Transverse colon (tissue), 4 donors: ENCODE results near the gene TOR1B. TPM values are rescaled to one million over a fixed set of nuclear protein-coding genes. Genes with fewer than 3 reads are reported as not detected.

Experiments used
- DNase-seq: peaks from one replicate; pipeline ENCODE4 v3.0.0-alpha.2; 2019
- H3K27ac ChIP-seq, 4 donors: fragments of 200-600 bp; sonication (generic); 2 replicates each; pipeline ENCODE4 v1.5.1; 2016 to 2018; ENCODE audit warnings: inconsistent platforms in 4 of 4
- H3K27me3 ChIP-seq: fragments of 200-600 bp; sonication (generic); 2 replicates; pipeline ENCODE4 v1.5.1; 2017; ENCODE audit warnings: inconsistent platforms
- H3K36me3 ChIP-seq, 4 donors: fragments of 200-600 bp; sonication (generic); 2 replicates each; pipeline ENCODE4 v1.5.1; 2017 to 2019; ENCODE audit warnings: inconsistent platforms in 4 of 4
- H3K4me1 ChIP-seq, 4 donors: fragments of 200-600 bp; sonication (generic); 2 replicates each; pipeline ENCODE4 v1.5.1; 2017 to 2020; ENCODE audit warnings: inconsistent platforms in 4 of 4
- H3K4me3 ChIP-seq, 4 donors: fragments of 200-600 bp; sonication (generic); 1 replicate in 1 of 4; 2 replicates in 3 of 4; pipeline versions ENCODE4 v1.5.1 to v1.6.1; 2017 to 2019; ENCODE audit warnings: inconsistent platforms in 4 of 4
- H3K9me3 ChIP-seq, 2 donors: fragments of 200-600 bp; sonication (generic); 2 replicates each; pipeline ENCODE4 v1.5.1; 2017 to 2019; ENCODE audit warnings: inconsistent platforms in 2 of 2
- CTCF ChIP-seq, 5 experiments: fragments of 200-600 bp in 3 of 5; fragments of 450-650 bp in 2 of 5; sonication (generic) in 3 of 5; IDR thresholded peaks; 1 replicate in 2 of 5; 2 replicates in 3 of 5; pipeline ENCODE4 v1.5.1; 2016 to 2017; ENCODE audit warnings: antibody characterized with exemption in 5 of 5, inconsistent platforms in 3 of 5, mild to moderate bottlenecking in 2 of 5, moderate library complexity in 1 of 5
- EP300 ChIP-seq: sonication (generic); formaldehyde crosslinking; IDR thresholded peaks from one replicate; pipeline ENCODE4 v1.6.1; 2017; ENCODE audit warnings: antibody characterized with exemption, low read depth
- POLR2A ChIP-seq: fragments of 450-650 bp; IDR thresholded peaks from one replicate; pipeline ENCODE4 v1.6.1; 2016; ENCODE audit warnings: antibody characterized with exemption, mild to moderate bottlenecking, moderate library complexity
- POLR2AphosphoS5 ChIP-seq, 3 donors: sonication (generic); formaldehyde crosslinking; IDR thresholded peaks; one replicate each; pipeline ENCODE4 v1.6.1; 2016; ENCODE audit warnings: antibody characterized with exemption in 3 of 3
- WGBS, 2 donors: methylation state at CpG; one replicate each; pipeline ENCODE4 v1.1.5; 2018; ENCODE audit warnings: low coverage in 1 of 2; 5-methylcytosine and 5-hydroxymethylcytosine counted together
- in situ Hi-C, 4 donors: fragments of 200-750 bp; cut with MboI; loops; one replicate each; pipeline versions ENCODE4 v1.15.0 to v1.15.1; 2017; ENCODE audit warnings: low sequenced_read_pairs in 3 of 4, low pct_ligation_motif_present in 1 of 4, low pct_unique_long_range_greater_than_20kb in 1 of 4
- intact Hi-C: fragments of 100-400 bp; cut with DNase I; formaldehyde crosslinking; loops from one replicate; pipeline ENCODE4 v1.15.1; 2023; ENCODE audit warnings: low total_unique reads
- total RNA-seq, 4 donors: library from RNA; depleted of rRNA; stranded (reverse); fragments of >200 nt; gene quantifications; one replicate each; pipeline ENCODE4 v1.1.0, GENCODE V29; 2016

TOR1B gene
- total RNA-seq, 4 donors from 2014 or later, result 49.0 to 105 (median 62.7) TPM

- in situ Hi-C loops, result loop anchor here in 2 of 4 donors (25.0 kb wide), 1 partner anchor 640 kb away; no protein-coding TSS in a partner anchor
- TF ChIP-seq POLR2AphosphoS5 (IDR thresholded peaks at IDR 0.05) (peak; percentile 14 to 27 (median 26)), EP300 (no peak)
- peak overlapping the region; percentile 65 to 75 (median 72) for H3K27ac ChIP-seq
- peak; percentile 84 for DNase-seq
- H3K9me3 ChIP-seq, result no peaks in the 10 kb centered on the region
- H3K4me3 ChIP-seq, result no peak overlapping the region
- 27 to 36% methylated on average over 2 to 11 of the region's 16 CpGs for WGBS, 2 donors
- intact Hi-C loops, result no loop called here
- no peaks in the 10 kb centered on the region for H3K36me3 ChIP-seq
- H3K4me1 ChIP-seq, result peaks cover 6 to 15% (median 11%) of the 10 kb centered on the region in 4 donors
- no peaks in the 10 kb centered on the region for H3K27me3 ChIP-seq
Measured at GRCh38 chr9:129776938-129777768, 25.8 kb upstream of the TOR1B start.

DNA sequence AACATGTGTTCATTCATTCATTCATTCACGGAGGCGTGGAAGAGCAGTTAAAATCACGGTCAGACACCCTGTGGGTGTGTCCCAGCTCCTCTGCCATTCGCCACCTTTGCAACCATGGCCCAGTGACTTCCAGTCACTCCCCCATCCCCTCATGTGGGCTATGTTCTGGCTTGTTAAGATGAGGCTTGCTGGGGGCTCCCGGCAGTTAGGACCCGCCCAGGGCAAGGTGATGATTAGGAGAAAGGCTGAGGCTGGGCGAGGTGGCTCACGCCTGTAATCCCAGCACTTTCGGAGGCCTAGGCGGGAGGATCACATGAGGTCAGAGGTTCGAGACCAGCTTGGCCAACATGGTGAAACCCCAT lies 25.2 kb upstream of the TOR1B start:
- DNase-seq, result no peak
- Histone ChIP-seq H3K9me3 (no peaks in the 10 kb centered on the region), H3K27me3 (no peaks in the 10 kb centered on the region), H3K36me3 (no peaks in the 10 kb centered on the region), H3K4me1 (peaks cover 6 to 15% (median 11%) of the 10 kb centered on the region in 4 donors), H3K27ac (peak overlapping the region; percentile 65 to 75 (median 70)), H3K4me3 (no peak overlapping the region)
- 26 to 62% methylated on average over 4 to 11 of the region's 11 CpGs for WGBS, 2 donors
- in situ Hi-C loops, result loop anchor here in 2 of 4 donors (25.0 kb wide), 1 partner anchor 640 kb away; no protein-coding TSS in a partner anchor
- intact Hi-C loops, result no loop called here
- TF ChIP-seq EP300, result no peak

DNA sequence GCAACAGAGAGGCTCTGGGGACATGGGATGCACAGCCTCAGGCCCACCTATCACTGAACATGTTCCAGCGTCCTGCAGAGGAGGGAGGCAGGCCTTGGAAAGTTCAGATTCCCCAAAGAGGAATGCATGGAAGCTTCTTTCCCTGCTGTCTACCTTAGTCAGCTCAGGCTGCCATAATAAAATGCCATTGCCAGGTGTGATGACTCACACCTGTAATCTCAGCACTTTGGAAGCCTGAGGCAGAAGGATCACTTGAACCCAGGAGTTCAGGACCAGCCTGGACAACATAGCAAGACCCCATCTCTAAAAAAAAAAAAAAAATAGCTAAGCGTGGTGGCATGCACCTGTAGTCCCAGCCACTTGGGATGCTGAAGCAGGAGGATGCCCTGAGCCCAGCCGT lies 24.5 kb upstream of the TOR1B start:
- DNase-seq, result no peak
- intact Hi-C loops (no loop called here), in situ Hi-C loops (loop anchor here in 2 of 4 donors (25.0 kb wide), 1 partner anchor 641 kb away; no protein-coding TSS in a partner anchor)
- peaks cover 6 to 15% (median 11%) of the 10 kb centered on the region in 4 donors for H3K4me1 ChIP-seq
- H3K27ac ChIP-seq, result no peak overlapping the region
- H3K4me3 ChIP-seq, result no peak overlapping the region
- no peaks in the 10 kb centered on the region for H3K27me3 ChIP-seq
- H3K9me3 ChIP-seq, result no peaks in the 10 kb centered on the region
- no peaks in the 10 kb centered on the region for H3K36me3 ChIP-seq
- TF ChIP-seq EP300, result no peak
- TF ChIP-seq CTCF (IDR thresholded peaks at IDR 0.05), result no peak
- no peak for TF ChIP-seq POLR2AphosphoS5 (IDR thresholded peaks at IDR 0.05)
- TF ChIP-seq POLR2A, result no peak
- WGBS, 2 donors, result 50 to 82% methylated on average over 1 to 3 of the region's 3 CpGs

GRCh38 chr9:129779560-129780190 lies 23.3 kb upstream of the TOR1B start:
- TF ChIP-seq POLR2A (no peak), CTCF (IDR thresholded peaks at IDR 0.05) (no peak), EP300 (no peak), POLR2AphosphoS5 (IDR thresholded peaks at IDR 0.05) (no peak)
- Histone ChIP-seq H3K27ac (no peak overlapping the region), H3K4me1 (peaks cover 6 to 15% (median 11%) of the 10 kb centered on the region in 4 donors), H3K4me3 (no peak overlapping the region), H3K9me3 (no peaks in the 10 kb centered on the region), H3K27me3 (no peaks in the 10 kb centered on the region), H3K36me3 (no peaks in the 10 kb centered on the region)
- intact Hi-C loops, result loop anchor here (10.0 kb wide), 1 partner anchor 645 kb away; no protein-coding TSS in a partner anchor
- WGBS, 2 donors, result 88% methylated on average over 7 of the region's 7 CpGs; no CpG with 5 or more reads in 1 of the 2 donors
- in situ Hi-C loops, result loop anchor here (5.0 to 25.0 kb wide), 9 partner anchors 37 to 645 kb away; partner anchors contain the start of gene ASB6 (in 2 of the 4)
- DNase-seq, result no peak

DNA sequence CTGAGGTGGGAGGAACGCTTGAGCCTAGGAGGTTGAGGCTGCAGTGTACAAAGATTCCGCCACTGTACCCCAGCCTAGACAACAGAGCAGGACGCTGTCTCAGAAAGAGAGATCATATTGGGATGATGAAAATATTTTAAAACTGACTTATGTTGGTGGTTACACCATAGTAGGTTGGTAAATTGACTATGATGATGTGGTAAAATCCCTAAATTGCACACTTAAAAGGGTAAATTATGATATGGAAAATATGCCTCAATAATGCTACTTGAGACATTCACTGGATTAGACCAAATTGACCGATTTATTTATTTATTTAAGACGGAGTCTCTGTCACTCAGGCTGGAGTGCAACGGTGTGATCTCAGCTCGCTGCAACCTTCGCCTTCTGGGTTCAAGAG lies 21.9 kb upstream of the TOR1B start:
- H3K4me1 ChIP-seq, result peaks cover 6 to 15% (median 11%) of the 10 kb centered on the region in 4 donors
- intact Hi-C loops (loop anchor here (10.0 kb wide), 1 partner anchor 646 kb away; no protein-coding TSS in a partner anchor), in situ Hi-C loops (loop anchor here (5.0 to 25.0 kb wide), 9 partner anchors 39 to 646 kb away; partner anchors contain the start of gene ASB6 (in 2 of the 4))
- no peak overlapping the region for H3K4me3 ChIP-seq
- 80 to 81% methylated on average over 1 to 8 of the region's 8 CpGs for WGBS, 2 donors
- H3K36me3 ChIP-seq, result no peaks in the 10 kb centered on the region
- no peak for DNase-seq
- TF ChIP-seq POLR2AphosphoS5 (IDR thresholded peaks at IDR 0.05) (no peak), POLR2A (no peak), EP300 (no peak), CTCF (IDR thresholded peaks at IDR 0.05) (no peak)
- no peaks in the 10 kb centered on the region for H3K9me3 ChIP-seq
- no peak overlapping the region for H3K27ac ChIP-seq
- peaks cover 3% of the 10 kb centered on the region for H3K27me3 ChIP-seq
